ENCODE results near the gene ZNF71.

The ZNF71 gene

GRCh38 chr19:56633021-56633420 lies 37.9 kb downstream of the ZNF71 start:
- TF ChIP-seq EZH2phosphoT487 (IDR thresholded peaks at IDR 0.05; ENCODE audit: low read length) (no peak), CTCF (IDR thresholded peaks at IDR 0.05; ENCODE audit: low read length) (no peak), EZH2 (optimal IDR thresholded peaks at IDR 0.05; ENCODE audit: low read depth, low read length) (no peak)
- Histone ChIP-seq H3K9me2 (replicated peaks; ENCODE audit: insufficient read depth, low read length) (no peaks in the 10 kb centered on the region), H3K4me1 (ENCODE audit: low read length) (no peaks in the 10 kb centered on the region), H3K9ac (ENCODE audit: low read length) (no peak overlapping the region), H3F3A (ENCODE audit: insufficient read depth, low read length) (no peaks in the 10 kb centered on the region), H4K20me1 (ENCODE audit: insufficient read depth, low read length) (no peaks in the 10 kb centered on the region), H3K4me3 (ENCODE audit: low read length) (no peak overlapping the region), H3K79me2 (ENCODE audit: low read length) (no peaks in the 10 kb centered on the region), H2AFZ (ENCODE audit: low read length) (no peak overlapping the region), H3K27ac (ENCODE audit: low read length) (no peak overlapping the region), H3K27me3 (replicated peaks; ENCODE audit: insufficient read depth, low read length) (no peaks in the 10 kb centered on the region), H3K4me2 (ENCODE audit: low read depth, low read length) (no peak overlapping the region), H3K9me3 (replicated peaks; ENCODE audit: insufficient read depth, low read length) (no peaks in the 10 kb centered on the region), H3K36me3 (replicated peaks; ENCODE audit: insufficient read depth, low read length) (no peaks in the 10 kb centered on the region)
- DNase-seq, result no peak

GRCh38 chr19:56637976-56638555 lies 43.0 kb downstream of the ZNF71 start:
- H3K4me1 ChIP-seq (ENCODE audit: low read length), result no peaks in the 10 kb centered on the region
- H4K20me1 ChIP-seq (ENCODE audit: insufficient read depth, low read length), result no peaks in the 10 kb centered on the region
- H3K9me2 ChIP-seq (replicated peaks; ENCODE audit: insufficient read depth, low read length), result no peaks in the 10 kb centered on the region
- H2AFZ ChIP-seq (ENCODE audit: low read length), result no peak overlapping the region
- H3K79me2 ChIP-seq (ENCODE audit: low read length), result no peaks in the 10 kb centered on the region
- H3K9ac ChIP-seq (ENCODE audit: low read length), result no peak overlapping the region
- no peak overlapping the region for H3K27ac ChIP-seq (ENCODE audit: low read length)
- H3K9me3 ChIP-seq (replicated peaks; ENCODE audit: insufficient read depth, low read length), result no peaks in the 10 kb centered on the region
- H3K4me2 ChIP-seq (ENCODE audit: low read depth, low read length), result no peak overlapping the region
- H3K4me3 ChIP-seq (ENCODE audit: low read length), result no peak overlapping the region
- H3K27me3 ChIP-seq (replicated peaks; ENCODE audit: insufficient read depth, low read length), result no peaks in the 10 kb centered on the region
- no peak for TF ChIP-seq CTCF (IDR thresholded peaks at IDR 0.05; ENCODE audit: low read length)
- TF ChIP-seq EZH2phosphoT487 (IDR thresholded peaks at IDR 0.05; ENCODE audit: low read length), result no peak
- no peak for TF ChIP-seq EZH2 (optimal IDR thresholded peaks at IDR 0.05; ENCODE audit: low read depth, low read length)
- no peaks in the 10 kb centered on the region for H3F3A ChIP-seq (ENCODE audit: insufficient read depth, low read length)
- no peaks in the 10 kb centered on the region for H3K36me3 ChIP-seq (replicated peaks; ENCODE audit: insufficient read depth, low read length)
- DNase-seq, result peak; percentile 79

- Histone ChIP-seq H2AFZ (ENCODE audit: low read length) (no peak overlapping the region), H3K36me3 (replicated peaks; ENCODE audit: insufficient read depth, low read length) (no peaks in the 10 kb centered on the region), H3F3A (ENCODE audit: insufficient read depth, low read length) (no peaks in the 10 kb centered on the region), H3K27ac (ENCODE audit: low read length) (no peak overlapping the region), H4K20me1 (ENCODE audit: insufficient read depth, low read length) (no peaks in the 10 kb centered on the region), H3K4me1 (ENCODE audit: low read length) (no peaks in the 10 kb centered on the region), H3K9me2 (replicated peaks; ENCODE audit: insufficient read depth, low read length) (no peaks in the 10 kb centered on the region), H3K4me3 (ENCODE audit: low read length) (no peak overlapping the region), H3K9ac (ENCODE audit: low read length) (no peak overlapping the region), H3K79me2 (ENCODE audit: low read length) (no peaks in the 10 kb centered on the region), H3K9me3 (replicated peaks; ENCODE audit: insufficient read depth, low read length) (no peaks in the 10 kb centered on the region), H3K4me2 (ENCODE audit: low read depth, low read length) (no peak overlapping the region), H3K27me3 (replicated peaks; ENCODE audit: insufficient read depth, low read length) (no peaks in the 10 kb centered on the region)
- peak; percentile 56 for DNase-seq
- no peak for TF ChIP-seq CTCF (IDR thresholded peaks at IDR 0.05; ENCODE audit: low read length)
- no peak for TF ChIP-seq EZH2phosphoT487 (IDR thresholded peaks at IDR 0.05; ENCODE audit: low read length)
- no peak for TF ChIP-seq EZH2 (optimal IDR thresholded peaks at IDR 0.05; ENCODE audit: low read depth, low read length)
These were observed 44.1 kb downstream of the ZNF71 start for GRCh38 chr19:56639217-56639616.
